H54 (cell line): ENCODE data around the gene PGLYRP2.

Experiments
- DNase-seq: peaks from one replicate; pipeline ENCODE4 v3.0.0; 2011; ENCODE audit warnings: low spot score, mixed read lengths; ENCODE audit not compliant: insufficient read length
- FAIRE-seq: peaks from 3 replicates; lab custom pipeline; 2011; peaks lifted over from hg19 to GRCh38; lab: Jason Lieb, UNC
- POLR2A ChIP-seq: IDR thresholded peaks from 2 replicates; pipeline ENCODE4 v1.6.1; 2011; ENCODE audit warnings: low read depth, mild to moderate bottlenecking, low read length

Gene PGLYRP2

DNA sequence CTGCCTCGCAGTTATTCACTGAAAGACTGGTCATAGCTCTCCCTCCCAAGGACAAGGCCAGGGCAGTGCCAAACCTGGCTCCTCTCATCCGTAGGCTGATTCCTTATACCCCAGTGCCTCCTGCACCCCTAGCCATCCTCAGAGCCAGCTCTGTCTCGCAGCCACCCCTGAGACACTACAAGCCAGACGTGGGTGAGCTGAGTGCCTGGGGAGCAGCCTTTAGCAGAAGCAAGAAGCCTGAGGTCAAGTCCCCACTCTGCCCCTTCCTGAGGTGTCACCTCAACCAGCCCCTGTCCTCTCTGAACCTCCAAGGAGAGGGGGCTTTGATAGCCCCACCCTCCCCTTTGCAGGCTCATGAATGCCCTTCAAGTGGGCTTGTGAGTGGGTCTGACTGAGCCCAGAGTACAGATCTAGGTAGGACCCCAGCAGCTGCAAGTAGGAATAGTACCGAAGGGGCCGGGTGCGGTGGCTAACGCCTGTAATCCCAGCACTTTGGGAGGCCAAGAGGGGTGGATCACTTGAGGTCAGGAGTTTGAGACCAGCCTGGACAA is 45.7 kb downstream of the PGLYRP2 start:
- TF ChIP-seq POLR2A = no peak
- DNase-seq (peak; percentile 83), FAIRE-seq (no peak)

DNA sequence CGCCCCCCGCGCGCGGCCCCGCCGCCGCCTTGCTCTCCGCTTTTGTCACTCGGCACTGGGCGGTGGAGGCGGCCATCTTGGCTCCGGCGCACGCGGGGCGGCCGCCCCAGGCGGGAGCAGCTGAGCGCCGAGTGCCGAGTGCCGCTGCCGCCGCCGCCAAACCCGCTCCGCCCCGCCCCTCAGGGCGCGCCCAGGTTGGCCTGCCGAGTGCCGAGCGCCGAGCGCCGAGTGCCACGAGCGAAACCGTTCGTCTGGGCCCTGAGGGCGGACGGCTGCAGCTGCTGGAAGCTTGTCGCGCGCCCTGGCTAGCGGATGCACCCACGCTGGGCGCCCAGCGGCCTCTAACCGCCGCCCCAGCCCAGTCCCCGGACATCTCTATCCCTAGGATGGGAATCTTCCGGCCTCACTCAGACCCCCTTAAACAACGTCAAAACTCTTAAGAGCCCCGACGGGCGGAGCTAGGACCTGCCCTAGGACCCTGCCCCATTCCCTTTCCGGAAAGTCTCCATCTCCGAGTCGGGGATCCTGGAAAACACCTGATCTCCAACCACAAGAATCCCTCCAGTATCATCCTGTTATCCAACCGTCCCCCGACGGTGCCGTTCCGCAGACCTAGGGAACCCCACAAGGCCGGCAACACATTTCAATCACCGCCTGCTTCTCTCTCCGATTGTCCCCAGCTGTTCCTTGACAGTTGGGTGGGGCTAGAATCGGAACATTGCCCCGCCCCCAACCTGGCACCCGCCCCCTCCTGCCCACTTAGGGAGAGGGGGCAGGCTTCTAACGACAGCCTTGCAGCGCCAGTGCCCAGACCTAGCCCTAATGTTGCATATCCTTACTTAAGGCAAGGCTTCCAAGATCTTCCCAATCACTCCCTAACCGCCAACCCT is 46.4 kb downstream of the PGLYRP2 start:
- peak; percentile 97 for DNase-seq
- FAIRE-seq = no peak
- TF ChIP-seq POLR2A = peak; percentile 58; the same call in 1 of the 2 replicates

DNA sequence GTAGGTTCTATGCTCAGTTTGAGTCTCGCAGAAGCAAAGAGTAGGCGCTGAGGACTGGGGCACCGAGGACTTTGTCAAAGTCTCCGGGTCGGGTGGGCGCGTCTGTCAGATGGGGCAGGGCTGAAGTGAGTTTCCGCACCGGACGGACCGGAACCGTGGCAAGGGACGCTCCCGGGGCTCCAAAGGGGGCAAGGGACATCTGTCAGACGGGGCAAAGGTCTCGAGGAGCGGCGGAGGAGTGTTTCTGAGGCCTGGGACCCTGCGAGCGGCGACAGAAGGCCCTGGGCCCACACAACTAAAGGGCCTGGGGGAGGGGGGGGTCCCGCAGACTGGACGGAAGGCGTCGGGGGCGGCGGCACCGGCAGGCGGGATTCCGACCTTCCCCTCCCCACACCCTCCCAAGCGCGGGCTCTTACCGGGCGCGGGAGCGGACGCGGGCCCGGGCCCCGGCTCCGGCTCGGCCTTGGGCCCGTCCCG is 47.2 kb downstream of the PGLYRP2 start:
- DNase-seq (no peak), FAIRE-seq (no peak)
- no peak for TF ChIP-seq POLR2A

DNA sequence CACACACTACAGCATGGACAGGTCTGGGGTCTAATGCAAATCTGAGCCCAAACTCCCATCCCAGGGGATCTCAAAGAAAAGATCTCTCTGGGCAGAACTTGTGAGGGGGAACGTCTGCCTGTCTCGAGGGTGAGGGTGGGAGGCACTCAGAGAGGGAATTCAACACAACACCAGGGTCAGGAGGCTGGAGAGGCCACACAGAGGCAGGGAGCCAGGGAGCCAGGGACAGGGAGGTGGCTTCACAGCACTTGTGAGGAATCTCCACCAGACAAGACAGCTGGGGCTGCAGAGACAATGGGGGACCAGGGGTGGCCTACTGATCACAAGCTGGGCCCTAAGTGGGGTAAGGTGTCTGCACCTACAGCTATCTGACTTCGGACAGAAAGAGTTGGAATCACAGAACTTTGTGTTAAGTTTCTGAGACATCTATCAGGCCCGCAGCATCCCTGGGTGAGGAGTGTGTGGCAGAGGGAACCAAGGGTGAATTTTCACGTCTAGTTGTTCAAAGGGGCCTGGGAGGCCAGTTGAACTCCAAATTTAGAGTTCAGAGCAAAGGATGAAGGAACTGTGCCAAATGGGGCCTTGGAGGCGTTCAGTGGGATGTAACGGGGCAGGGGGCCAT is 47.8 kb downstream of the PGLYRP2 start:
- DNase-seq (no peak), FAIRE-seq (no peak)
- no peak for TF ChIP-seq POLR2A

DNA sequence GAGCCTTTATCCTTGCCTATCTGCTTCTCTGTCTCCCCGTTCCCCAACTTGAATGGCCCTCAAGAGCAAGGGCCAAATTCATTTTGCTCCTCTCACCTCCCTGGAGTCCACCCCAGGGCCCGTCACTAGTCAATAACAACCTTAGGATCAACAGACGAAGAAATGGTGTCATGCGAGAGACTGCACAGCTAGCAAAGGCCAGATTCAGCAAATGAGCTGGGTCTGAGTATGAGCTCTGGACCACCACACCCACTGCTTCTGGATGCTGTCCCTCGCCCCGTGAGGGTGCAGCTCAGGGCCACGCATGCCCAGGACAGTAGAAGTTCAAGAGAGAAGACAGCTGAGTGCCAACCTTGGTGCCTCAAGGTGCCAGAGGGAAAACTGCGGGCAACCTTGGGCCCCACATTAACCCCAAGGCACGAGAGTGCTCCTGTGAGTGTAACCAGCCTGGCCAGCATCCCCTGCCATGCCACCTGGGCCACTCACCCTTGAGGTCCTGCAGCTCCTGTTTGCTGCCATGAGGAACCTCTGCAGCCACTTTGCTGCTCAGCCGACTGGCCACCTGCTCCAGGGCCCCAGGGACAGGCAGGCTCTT is 48.7 kb downstream of the PGLYRP2 start:
- TF ChIP-seq POLR2A = no peak
- no peak for DNase-seq
- FAIRE-seq = no peak

DNA sequence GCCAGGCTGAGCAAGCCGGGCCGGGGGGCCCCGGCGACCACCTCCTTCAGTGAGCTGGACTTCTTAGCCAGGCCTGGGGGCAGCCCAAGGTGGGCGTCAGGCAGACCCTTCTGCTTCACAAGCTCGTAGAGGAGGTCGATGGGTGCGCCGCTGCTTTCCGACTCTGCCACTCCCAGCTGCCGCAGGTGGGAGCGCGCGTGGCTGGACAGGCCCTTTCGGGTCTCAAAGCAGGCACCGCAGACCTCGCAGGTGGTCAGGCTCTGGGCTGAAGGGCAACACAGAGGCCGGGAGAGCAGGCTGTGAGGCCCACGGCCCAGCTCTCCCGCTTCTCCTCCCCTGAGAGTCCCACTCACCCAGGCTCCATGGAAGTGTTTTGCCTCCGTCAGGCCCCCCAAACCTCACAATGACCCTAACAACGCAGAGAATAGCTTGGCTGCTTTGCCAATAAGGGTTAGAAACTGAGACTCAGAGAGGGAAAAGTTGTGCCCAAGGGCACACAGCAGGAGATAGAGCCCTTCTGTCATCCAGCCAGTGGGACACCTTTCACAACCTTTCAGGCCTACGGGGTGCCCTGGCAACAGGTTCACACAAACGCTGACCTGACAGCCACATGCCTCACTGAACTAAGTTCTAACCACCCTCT is 49.4 kb downstream of the PGLYRP2 start:
- no peak for TF ChIP-seq POLR2A
- DNase-seq (no peak), FAIRE-seq (no peak)

DNA sequence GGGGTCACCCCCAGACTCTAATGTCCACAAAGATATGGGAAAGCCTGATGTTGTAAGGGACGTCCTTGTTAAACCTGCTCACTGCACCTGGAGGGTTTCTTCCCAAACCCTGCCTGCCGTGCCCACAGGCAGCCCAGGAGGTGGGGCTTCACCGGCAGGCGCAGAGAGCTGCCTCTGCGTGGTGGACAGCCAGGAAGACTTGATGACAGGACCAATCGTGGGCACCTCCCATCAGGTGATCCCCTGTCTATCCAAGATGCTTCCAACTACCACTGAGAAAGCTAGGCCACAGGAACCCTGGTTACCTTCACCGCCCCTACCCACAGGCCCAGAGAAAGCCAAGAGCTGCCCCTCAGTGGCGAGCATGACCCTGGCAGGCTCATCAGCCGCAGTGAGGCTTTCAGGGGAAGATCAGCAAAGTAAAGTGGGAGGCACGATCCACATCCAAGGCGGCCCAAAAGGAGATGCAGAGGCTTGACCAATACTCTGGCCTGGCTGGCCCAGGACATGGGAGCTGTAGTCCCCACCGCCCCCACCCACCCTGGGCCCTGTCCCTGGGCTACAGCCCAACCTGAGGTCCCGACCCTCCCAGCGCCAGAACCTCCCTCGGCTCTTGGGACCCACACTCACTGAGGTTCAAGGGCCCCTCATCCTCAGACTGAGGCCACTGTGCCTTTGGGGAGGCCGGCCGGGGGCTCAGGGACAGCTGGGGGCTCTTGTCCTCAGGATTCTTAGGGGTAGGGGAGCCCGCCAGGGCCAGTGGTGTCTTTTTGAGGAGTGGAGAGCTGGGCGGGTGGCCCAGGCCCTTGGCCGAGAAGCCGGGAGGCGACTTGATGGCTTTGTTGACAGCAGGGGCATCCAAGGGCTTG is 50.1 kb downstream of the PGLYRP2 start:
- FAIRE-seq (no peak), DNase-seq (no peak)
- TF ChIP-seq POLR2A = no peak

DNA sequence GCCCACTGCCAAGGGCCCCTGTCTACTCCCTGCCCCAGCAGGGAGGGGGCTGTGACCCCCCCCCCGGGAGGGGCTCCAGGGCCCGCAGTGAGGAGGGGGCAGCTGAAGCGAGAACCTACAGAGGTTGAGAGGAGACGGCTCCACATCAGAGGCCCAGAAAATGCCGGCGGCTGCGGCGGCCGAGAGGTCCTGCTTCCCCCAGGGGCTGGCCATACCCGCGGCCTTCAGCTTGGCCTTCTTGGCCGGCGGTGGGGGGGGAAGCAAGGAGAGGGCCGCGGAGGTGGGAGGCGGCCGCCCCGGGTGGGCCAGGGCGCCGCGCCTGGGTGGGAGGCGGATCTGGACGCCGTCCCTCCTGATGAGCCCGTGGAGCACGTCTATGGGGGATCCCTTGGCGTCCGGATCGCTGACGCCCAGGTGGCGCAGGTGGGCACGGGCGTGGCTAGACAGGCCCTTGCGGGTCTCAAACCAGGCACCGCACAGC is 51.3 kb downstream of the PGLYRP2 start:
- FAIRE-seq = no peak
- no peak for TF ChIP-seq POLR2A
- DNase-seq = no peak

DNA sequence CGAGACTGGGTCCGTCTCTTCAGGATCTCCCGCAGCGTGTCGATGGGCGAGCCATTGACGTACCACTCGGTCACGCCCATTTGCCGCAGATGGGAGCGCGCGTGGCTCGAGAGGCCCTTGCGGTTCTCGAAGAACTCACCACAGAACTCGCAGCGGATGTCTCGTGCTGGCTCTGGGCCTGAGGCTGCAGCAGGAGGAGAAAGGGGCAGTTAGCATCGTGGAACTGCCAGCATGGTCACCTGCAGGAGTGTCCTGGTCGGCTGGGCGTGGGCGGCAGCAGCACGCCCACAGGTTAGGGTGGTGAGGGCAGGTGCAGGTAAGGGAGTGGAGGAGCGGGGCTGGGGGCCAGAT is 52.0 kb downstream of the PGLYRP2 start:
- FAIRE-seq (no peak), DNase-seq (no peak)
- no peak for TF ChIP-seq POLR2A

DNA sequence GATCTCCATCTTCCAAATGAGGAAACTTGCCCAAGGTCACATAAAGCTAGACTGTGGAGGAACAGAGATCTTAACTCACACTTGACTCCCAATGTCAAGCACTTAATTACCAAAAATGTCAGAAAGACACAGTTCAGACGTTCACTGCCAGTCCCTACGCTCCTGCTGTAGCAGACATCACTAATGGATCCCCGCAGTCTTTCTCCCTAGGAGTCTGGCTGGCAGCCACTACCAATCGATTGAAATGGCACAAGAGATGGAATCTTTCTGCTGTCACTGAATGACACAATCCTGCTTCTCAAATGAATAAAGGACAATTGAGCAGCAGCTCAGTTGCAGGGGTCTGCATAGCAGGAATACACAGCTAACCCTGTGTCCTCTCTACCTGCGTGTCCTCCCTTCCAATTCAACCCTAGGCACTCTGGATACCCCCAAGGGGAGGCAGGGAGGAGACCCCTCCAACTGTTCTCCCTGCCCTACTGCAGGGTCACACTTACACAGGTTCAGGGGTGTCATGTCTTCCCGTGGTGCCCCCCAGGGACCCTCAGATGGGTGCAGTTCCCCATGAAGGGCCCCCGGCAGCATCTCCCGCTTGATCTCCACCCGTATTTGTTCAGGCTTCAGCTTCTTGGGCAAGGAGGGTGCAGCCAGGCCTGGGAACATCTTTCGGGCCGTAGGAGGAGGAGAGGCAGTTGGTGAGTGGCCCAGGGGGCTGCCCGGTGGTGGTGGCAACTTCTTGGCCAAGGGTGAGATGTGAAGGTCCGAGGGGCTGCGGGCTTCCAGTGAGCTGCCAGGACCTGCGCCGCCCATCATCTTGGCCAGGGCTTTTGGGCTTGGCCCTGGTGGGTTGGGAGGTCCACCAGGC is 52.6 kb downstream of the PGLYRP2 start:
- FAIRE-seq (no peak), DNase-seq (no peak)
- no peak for TF ChIP-seq POLR2A

DNA sequence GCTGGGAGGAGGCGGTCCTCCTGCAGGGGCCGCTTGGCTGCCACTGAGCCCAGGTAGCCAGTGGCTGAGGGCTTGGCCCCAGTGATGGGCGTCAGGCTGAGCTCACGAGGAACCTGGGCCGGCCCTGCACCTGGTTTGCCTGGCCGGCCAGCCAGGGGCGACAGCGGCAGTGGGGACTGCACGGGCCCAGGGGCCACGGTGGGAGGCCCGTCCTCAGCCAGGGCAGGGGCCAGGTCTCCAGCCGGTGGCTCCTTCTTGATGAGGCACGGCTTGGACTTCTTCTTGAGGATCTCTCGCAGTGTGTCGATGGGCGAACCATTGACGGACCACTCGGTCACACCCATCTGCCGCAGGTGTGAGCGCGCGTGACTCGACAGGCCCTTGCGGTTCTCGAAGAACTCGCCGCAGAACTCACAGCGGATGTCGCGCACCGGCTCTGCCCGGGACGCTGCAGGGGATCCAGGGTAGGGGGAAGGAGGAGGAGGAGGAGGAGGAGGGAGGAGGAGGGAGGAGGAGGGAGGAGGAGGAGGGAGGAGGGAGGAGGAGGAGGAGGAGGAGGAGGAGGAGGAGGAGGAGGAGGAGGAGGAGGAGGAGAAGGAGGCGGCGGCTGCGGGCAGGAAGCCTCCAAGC is 53.9 kb downstream of the PGLYRP2 start:
- no peak for DNase-seq
- TF ChIP-seq POLR2A = no peak
- FAIRE-seq = no peak

DNA sequence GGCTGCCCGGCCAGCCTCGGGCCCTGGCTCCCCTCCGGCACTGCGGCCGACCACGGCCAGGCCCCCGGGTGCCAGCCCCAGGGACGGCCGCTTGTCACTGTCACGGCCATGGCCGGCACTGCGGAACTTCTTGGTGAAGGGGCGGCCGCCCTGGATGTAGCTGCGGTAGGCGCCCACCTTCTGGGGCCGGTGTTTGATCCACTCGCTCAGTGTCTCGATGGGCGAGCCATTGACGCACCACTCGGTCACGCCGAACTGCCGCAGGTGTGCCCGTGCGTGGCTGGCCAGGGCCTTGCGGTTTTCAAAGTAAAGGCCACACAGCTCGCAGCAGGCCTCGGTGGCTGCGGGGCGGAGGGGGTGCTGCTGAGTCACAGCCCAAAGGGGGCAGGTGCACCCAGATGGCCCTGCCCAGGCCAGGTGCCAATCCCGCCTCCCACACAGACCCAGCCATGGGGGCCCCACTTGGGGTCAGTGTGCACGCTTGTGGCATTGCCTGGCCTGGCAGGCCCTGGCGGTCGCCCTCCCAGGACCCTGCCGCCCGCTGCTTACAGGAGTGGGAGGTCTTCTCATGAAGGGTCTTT is 54.5 kb downstream of the PGLYRP2 start:
- no peak for TF ChIP-seq POLR2A
- DNase-seq (no peak), FAIRE-seq (no peak)
